ENCODE results near the gene TNNI2.
"Not testable (repeated sequence)": the region's sequence is repeated elsewhere in the genome, so short reads cannot be mapped to it uniquely, and the experiment has no call there.

The TNNI2 gene

DNA sequence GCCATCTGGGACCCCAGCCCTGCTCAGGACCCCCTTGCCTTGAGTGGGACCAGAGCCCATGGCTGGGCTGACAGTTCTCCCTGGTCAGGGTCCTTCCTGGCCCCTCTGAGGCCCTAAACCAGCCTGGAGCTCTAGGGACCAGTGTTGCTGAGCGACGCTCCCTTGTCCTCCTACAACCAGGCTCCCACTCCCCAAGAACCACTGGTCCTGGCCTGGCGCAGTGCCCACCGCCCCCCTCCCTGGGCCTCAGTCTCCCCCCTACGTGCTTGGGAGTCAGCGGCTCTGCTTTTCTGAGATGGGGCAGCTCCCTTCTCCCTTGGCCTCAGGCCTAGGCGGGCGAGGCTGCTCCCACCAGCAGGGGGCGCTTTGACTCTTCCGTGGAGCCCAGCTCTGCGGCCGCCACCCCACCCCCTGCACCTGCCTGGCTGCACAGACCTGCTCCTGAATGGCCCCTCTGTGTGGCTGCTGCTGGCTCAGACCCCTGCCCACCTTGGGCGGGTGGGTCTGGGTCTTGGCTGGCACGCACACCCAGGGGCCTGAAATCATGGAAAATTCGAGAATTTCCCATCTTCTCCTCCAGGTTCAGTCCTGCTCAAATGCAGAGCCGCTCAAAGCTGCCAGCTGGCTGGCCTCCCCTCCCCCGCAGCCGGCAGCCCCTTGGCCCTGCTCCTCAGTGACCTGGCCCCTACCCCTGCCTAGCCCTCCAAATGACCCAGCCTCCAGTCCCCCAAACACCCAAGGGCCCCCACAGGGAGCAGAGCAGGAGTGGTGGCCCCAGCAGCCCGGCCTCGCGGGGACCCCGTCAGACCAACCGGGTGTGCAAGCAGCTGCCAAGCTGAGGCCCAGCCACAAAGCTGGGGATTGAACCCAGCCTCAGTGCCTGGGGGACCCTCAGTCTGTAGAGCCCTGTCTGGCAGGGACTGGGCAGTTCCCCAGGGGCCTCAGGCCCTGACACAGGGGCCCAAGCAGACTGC, 43.8 kb downstream of the TNNI2 start:
- DNase-seq (ENCODE audit: insufficient read length, low spot score), result peak; percentile 99
- FAIRE-seq, result peak; percentile 84
- no peak; the same call in 1 of the 2 replicates for TF ChIP-seq POLR2AphosphoS5 (IDR thresholded peaks at IDR 0.05; ENCODE audit: low read depth, low read length)
- no peak for TF ChIP-seq POLR2A (IDR thresholded peaks at IDR 0.05; ENCODE audit: low read depth, low read length)
- TF ChIP-seq SPI1 (IDR thresholded peaks at IDR 0.05; ENCODE audit: low read depth, low read length), result no peak
- TF ChIP-seq POU2F2 (IDR thresholded peaks at IDR 0.05; ENCODE audit: low read depth, low read length), result no peak
- TF ChIP-seq PAX5 (IDR thresholded peaks at IDR 0.05; ENCODE audit: insufficient read depth, low read length, severe bottlenecking), result no peak
- no peak for TF ChIP-seq TAF1 (IDR thresholded peaks at IDR 0.05; ENCODE audit: low read depth, low read length)

DNA sequence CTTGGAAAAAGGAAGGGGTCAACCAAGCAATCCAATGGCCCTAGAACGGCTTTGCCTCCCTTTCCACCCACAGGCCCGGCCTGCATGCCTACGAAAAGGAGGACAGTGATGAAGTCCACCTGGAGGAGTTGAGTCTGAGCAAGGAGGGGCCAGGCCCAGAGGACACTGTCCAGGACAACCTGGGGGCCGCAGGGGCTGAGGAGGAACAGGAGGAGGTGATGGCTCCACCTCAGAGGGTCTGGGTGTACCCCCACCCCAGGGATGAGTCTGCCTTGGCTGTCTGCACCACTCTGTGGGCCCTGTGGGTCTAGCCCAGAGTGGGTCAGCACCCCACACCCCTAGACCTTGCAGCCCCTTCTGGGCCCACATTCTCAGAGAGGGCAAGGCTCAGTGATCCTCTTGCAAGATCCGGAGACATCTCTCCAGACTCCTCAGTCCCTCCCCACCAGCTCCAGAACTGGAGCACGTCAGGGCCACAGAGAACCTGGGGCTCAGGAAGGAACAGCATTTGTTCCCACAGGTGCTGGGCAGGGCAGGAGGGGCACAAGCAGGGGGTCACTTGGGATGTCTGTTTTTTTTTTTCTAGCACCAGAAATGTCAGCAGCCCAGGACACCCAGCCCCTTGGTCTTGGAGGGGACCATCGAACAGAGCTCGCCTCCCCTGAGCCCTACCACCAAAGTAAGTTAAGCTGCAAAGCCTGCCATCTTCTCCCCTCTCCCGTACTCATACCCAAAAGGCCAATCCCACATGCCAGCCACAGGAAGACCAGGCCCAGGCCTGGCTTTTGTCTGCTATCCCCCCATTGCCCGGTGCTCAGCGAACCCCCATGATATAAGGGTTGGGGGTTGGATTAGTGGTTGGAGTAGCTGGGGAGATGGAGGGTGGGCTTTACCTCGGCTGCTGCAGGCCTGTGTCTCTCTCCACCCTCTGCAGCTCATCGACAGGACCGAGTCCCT, 44.8 kb downstream of the TNNI2 start:
- DNase-seq (ENCODE audit: insufficient read length, low spot score) (no peak), FAIRE-seq (no peak)

GRCh38 chr11:1884303-1884700, 45.5 kb downstream of the TNNI2 start:
- 0 out of 2 replicates have a peak, but pooled peaks have one; percentile 10 for TF ChIP-seq POLR2AphosphoS5 (IDR thresholded peaks at IDR 0.05; ENCODE audit: low read depth, low read length)
- TF ChIP-seq PAX5 (IDR thresholded peaks at IDR 0.05; ENCODE audit: insufficient read depth, low read length, severe bottlenecking), result no peak
- TF ChIP-seq SPI1 (IDR thresholded peaks at IDR 0.05; ENCODE audit: low read depth, low read length), result no peak
- no peak for DNase-seq (ENCODE audit: insufficient read length, low spot score)
- FAIRE-seq, result no peak

More for the DNA sequence above, 44.8 kb downstream of the TNNI2 start:
- TF ChIP-seq POU2F2 (IDR thresholded peaks at IDR 0.05; ENCODE audit: low read depth, low read length), result no peak
- TF ChIP-seq SPI1 (IDR thresholded peaks at IDR 0.05; ENCODE audit: low read depth, low read length), result no peak
- TF ChIP-seq POLR2AphosphoS5 (IDR thresholded peaks at IDR 0.05; ENCODE audit: low read depth, low read length), result no peak; the same call in 1 of the 2 replicates
- TF ChIP-seq TAF1 (IDR thresholded peaks at IDR 0.05; ENCODE audit: low read depth, low read length), result no peak
- no peak for TF ChIP-seq POLR2A (IDR thresholded peaks at IDR 0.05; ENCODE audit: low read depth, low read length)
- no peak for TF ChIP-seq PAX5 (IDR thresholded peaks at IDR 0.05; ENCODE audit: insufficient read depth, low read length, severe bottlenecking)

DNA sequence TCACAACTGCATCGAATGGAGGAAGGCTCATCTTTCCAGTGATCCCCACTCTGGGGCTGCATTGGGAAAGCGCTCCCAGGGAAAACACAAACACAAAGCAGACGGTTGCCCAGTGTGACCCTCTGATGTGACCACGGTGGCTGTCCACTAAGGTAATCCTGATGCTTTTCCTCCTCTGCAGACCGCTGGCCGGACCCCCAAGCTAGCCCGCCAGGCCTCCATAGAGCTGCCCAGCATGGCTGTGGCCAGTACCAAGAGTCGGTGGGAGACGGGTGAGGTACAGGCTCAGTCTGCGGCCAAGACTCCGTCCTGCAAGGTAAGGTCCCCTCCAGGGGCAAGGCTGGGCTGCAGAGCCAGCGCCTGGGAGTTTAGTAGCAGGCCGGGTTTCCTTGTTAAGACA, 47.8 kb downstream of the TNNI2 start:
- FAIRE-seq; DNase-seq (ENCODE audit: insufficient read length, low spot score): not testable (repeated sequence)

- TF ChIP-seq POLR2AphosphoS5 (IDR thresholded peaks at IDR 0.05; ENCODE audit: low read depth, low read length) (no peak), POLR2A (IDR thresholded peaks at IDR 0.05; ENCODE audit: low read depth, low read length) (no peak), SPI1 (IDR thresholded peaks at IDR 0.05; ENCODE audit: low read depth, low read length) (no peak), POU2F2 (IDR thresholded peaks at IDR 0.05; ENCODE audit: low read depth, low read length) (no peak), TAF1 (IDR thresholded peaks at IDR 0.05; ENCODE audit: low read depth, low read length) (no peak), PAX5 (IDR thresholded peaks at IDR 0.05; ENCODE audit: insufficient read depth, low read length, severe bottlenecking) (no peak)
- FAIRE-seq (no peak), DNase-seq (ENCODE audit: insufficient read length, low spot score) (no peak)
Observed at GRCh38 chr11:1887451-1888346, 48.9 kb downstream of the TNNI2 start.

GRCh38 chr11:1888347-1888753, 49.6 kb downstream of the TNNI2 start:
- TF ChIP-seq POLR2AphosphoS5 (IDR thresholded peaks at IDR 0.05; ENCODE audit: low read depth, low read length) (peak; percentile 25; the same call in 1 of the 2 replicates), POLR2A (IDR thresholded peaks at IDR 0.05; ENCODE audit: low read depth, low read length) (no peak)
- FAIRE-seq (no peak), DNase-seq (ENCODE audit: insufficient read length, low spot score) (no peak)

- no peak for FAIRE-seq
Observed at GRCh38 chr11:1888811-1889210, 50.0 kb downstream of the TNNI2 start.

DNA sequence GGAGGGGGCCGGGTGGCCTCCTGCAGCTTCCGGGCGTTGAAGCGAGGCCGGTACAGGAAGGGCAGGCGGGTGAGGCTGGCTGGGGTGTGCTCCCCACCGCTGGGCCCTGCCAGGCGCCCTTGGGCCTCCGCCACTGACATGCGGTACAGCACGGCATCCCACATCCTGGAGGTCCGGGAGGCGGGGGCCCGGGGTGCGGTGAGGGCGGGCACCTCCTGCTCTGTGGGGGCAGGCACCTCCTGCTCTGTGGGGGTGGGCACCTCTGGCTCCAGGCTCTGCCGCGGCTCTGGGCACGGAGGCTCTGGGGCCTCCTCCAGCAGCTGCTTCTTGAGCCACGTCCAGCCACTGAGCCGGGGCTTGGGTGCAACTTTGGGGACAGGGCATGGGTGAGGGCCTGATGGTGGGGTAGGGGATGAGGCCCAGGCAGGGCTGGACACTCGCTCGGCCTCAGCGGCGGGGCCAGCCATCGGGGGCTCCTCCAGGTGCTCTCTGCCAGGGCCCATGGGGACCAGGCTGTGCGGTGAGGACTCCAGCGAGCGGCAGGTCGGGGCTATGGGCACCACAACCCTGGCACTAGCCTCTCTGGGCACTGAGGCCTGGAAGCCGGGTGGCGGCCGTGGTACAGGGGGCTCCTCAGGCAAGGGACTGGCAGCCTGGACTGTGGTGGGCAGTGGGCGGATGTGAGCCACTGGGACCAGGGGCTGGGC, 50.6 kb downstream of the TNNI2 start:
- DNase-seq (ENCODE audit: insufficient read length, low spot score), result no peak
- TF ChIP-seq POU2F2 (IDR thresholded peaks at IDR 0.05; ENCODE audit: low read depth, low read length) (no peak), SPI1 (IDR thresholded peaks at IDR 0.05; ENCODE audit: low read depth, low read length) (no peak), PAX5 (IDR thresholded peaks at IDR 0.05; ENCODE audit: insufficient read depth, low read length, severe bottlenecking) (no peak), POLR2AphosphoS5 (IDR thresholded peaks at IDR 0.05; ENCODE audit: low read depth, low read length) (no peak), TAF1 (IDR thresholded peaks at IDR 0.05; ENCODE audit: low read depth, low read length) (no peak), POLR2A (IDR thresholded peaks at IDR 0.05; ENCODE audit: low read depth, low read length) (no peak; the same call in 1 of the 2 replicates)
- FAIRE-seq, result no peak

More at GRCh38 chr11:1888811-1889210, 50.0 kb downstream of the TNNI2 start:
- DNase-seq (ENCODE audit: insufficient read length, low spot score), result no peak
- TF ChIP-seq SPI1 (IDR thresholded peaks at IDR 0.05; ENCODE audit: low read depth, low read length) (no peak), TAF1 (IDR thresholded peaks at IDR 0.05; ENCODE audit: low read depth, low read length) (no peak), PAX5 (IDR thresholded peaks at IDR 0.05; ENCODE audit: insufficient read depth, low read length, severe bottlenecking) (no peak), POLR2AphosphoS5 (IDR thresholded peaks at IDR 0.05; ENCODE audit: low read depth, low read length) (no peak), POU2F2 (IDR thresholded peaks at IDR 0.05; ENCODE audit: low read depth, low read length) (no peak), POLR2A (IDR thresholded peaks at IDR 0.05; ENCODE audit: low read depth, low read length) (no peak)

Data from GM12891 (cell line).